A549 (cell line): ENCODE measurements around the gene SLC9A9.

Experiments used
- CBX2 ChIP-seq: fragments of 200-600 bp; sonication (generic); IDR thresholded peaks from 2 replicates; pipeline ENCODE4 v1.6.1; 2016; ENCODE audit warnings: low read depth, mild to moderate bottlenecking, borderline replicate concordance
- CTCF ChIP-seq: fragments of >200 bp; sonication (Bioruptor Twin); formaldehyde crosslinking; IDR thresholded peaks from 3 replicates; pipeline ENCODE4 v1.5.1; 2016
- HES2 ChIP-seq: fragments of >200 bp; sonication (Bioruptor Twin); formaldehyde crosslinking; IDR thresholded peaks from 2 replicates; pipeline ENCODE4 v1.6.1; 2016
- MAX ChIP-seq: IDR thresholded peaks from 2 replicates; pipeline ENCODE4 v1.6.1; 2012
- NR3C1 ChIP-seq: fragments of >200 bp; sonication (Bioruptor Twin); formaldehyde crosslinking; IDR thresholded peaks from 3 replicates; pipeline ENCODE4 v1.6.1; 2017
- POLR2A ChIP-seq: IDR thresholded peaks from 2 replicates; pipeline ENCODE4 v1.6.1; 2012; ENCODE audit warnings: mild to moderate bottlenecking, low read length
- RAD21 ChIP-seq, 2 experiments: fragments of >200 bp in 1 of 2; sonication (Bioruptor Twin) in 1 of 2; formaldehyde crosslinking in 1 of 2; IDR thresholded peaks in 1 of 2; conservative IDR thresholded peaks in 1 of 2; 2 replicates in 1 of 2; 3 replicates in 1 of 2; pipeline ENCODE4 v1.6.1; 2012 to 2018; ENCODE audit warnings: inconsistent platforms in 1 of 2
- REST ChIP-seq: fragments of 200-600 bp; sonication (generic); IDR thresholded peaks from 2 replicates; pipeline ENCODE4 v1.6.1; 2016; ENCODE audit warnings: antibody characterized with exemption, mild to moderate bottlenecking, moderate library complexity
- SMC3 ChIP-seq: fragments of >200 bp; sonication (Bioruptor Twin); formaldehyde crosslinking; IDR thresholded peaks from 3 replicates; pipeline ENCODE4 v1.6.1; 2018; ENCODE audit warnings: inconsistent platforms
- SREBF2 ChIP-seq: fragments of 450-650 bp; IDR thresholded peaks from 2 replicates; pipeline ENCODE4 v1.6.1; 2014; ENCODE audit warnings: mild to moderate bottlenecking, moderate library complexity

GRCh38 chr3:143503325-143503885 lies 344.9 kb downstream of the SLC9A9 start:
- TF ChIP-seq CTCF: no peak
- TF ChIP-seq REST: no peak
- TF ChIP-seq CBX2: no peak
- no peak for TF ChIP-seq RAD21 (conservative IDR thresholded peaks at IDR 0.05 in 1 of 2, IDR thresholded peaks at IDR 0.05 in 1 of 2)
- no peak for TF ChIP-seq NR3C1
- TF ChIP-seq SMC3: no peak
- TF ChIP-seq POLR2A: no peak
- TF ChIP-seq HES2: no peak
- TF ChIP-seq MAX: no peak
- TF ChIP-seq SREBF2: no peak
